Superior temporal gyrus (tissue), 1 donor: ENCODE measurements around the gene LMCD1.
"Not testable (repeated sequence)": the region's sequence is repeated elsewhere in the genome, so short reads cannot be mapped to it uniquely, and the experiment has no call there.

Experiments used
- DNase-seq: peaks from one replicate; pipeline ENCODE4 v3.0.0-alpha.2; 2016; ENCODE audit errors: extremely low spot score

LMCD1 gene

GRCh38 chr3:8559351-8559750, 57.7 kb downstream of the LMCD1 start:
- DNase-seq: no peak

GRCh38 chr3:8560366-8561007, 58.9 kb downstream of the LMCD1 start:
- DNase-seq: no peak

GRCh38 chr3:8561370-8561769, 59.7 kb downstream of the LMCD1 start:
- no peak for DNase-seq

- DNase-seq: no peak
Observed at GRCh38 chr3:8562081-8562595, 60.5 kb downstream of the LMCD1 start.

GRCh38 chr3:8563146-8563545, 61.5 kb downstream of the LMCD1 start:
- no peak for DNase-seq

DNA sequence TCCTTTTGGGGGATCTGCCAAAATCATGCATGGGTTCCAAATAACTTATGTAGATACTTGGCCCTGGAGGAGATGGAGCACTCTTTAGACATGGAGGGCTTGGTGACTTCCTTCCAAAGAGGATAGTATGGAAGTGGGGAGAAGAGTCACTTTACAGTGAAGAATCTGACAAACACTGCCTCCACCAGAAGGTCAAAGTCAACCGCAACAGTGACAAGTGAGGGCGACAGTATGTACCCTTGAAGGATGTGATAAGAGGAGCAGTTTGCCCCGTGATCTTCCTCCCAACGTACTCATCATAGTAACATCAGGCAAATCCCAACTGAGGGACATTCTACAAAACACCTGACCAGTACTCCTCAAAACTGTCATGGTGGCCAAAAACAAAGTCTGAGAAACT, 62.0 kb downstream of the LMCD1 start:
- DNase-seq: no peak

GRCh38 chr3:8565376-8565775, 63.8 kb downstream of the LMCD1 start:
- no peak for DNase-seq

- no peak for DNase-seq
Observed at GRCh38 chr3:8567784-8568575, 66.4 kb downstream of the LMCD1 start.

DNA sequence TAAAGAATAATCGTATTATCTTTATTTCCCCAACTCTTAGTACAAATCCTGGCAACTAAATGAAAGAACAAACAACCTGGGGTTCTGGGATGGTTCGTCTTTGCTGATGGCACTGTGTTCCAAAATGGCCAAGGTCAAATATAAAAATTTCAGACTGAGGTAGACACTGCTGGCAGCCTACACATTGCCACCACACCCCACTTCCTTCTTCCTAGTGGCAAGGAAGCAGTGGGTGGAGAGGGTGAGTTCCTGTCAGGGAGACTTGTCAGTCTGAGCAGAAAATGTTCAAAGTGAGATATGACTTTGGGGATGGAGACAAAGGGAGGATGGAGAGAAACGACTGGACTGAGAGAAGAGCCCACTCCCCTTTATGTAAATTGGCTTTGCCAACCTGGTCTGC, 69.6 kb downstream of the LMCD1 start:
- no peak for DNase-seq

DNA sequence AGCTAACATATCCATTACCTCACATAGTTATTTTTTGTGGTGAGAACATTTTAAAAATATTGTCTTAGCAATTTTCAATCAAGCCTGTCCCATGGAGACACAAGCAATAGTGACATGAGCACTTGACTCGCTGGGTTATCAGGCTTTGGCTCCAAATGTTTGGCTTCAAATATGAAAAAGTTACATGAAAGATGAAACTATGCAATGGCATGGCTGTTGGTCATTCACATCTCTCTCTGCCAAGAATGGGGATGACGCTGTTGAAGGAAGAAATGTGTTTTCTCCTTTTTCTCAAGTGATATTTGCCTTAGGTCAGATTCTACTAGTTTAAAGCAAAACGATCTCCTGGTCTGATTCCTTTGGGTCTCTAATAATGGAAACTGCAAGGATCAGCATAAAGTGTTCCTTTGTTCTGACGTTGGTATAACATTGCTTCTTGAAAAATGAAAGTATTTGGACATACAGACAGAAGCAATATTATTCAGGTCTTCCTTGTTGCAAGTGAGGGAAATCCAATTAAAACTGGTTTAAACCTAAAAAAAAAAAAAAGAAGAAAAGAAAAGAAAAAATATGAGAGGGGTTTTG, 71.8 kb downstream of the LMCD1 start:
- DNase-seq: no peak

DNA sequence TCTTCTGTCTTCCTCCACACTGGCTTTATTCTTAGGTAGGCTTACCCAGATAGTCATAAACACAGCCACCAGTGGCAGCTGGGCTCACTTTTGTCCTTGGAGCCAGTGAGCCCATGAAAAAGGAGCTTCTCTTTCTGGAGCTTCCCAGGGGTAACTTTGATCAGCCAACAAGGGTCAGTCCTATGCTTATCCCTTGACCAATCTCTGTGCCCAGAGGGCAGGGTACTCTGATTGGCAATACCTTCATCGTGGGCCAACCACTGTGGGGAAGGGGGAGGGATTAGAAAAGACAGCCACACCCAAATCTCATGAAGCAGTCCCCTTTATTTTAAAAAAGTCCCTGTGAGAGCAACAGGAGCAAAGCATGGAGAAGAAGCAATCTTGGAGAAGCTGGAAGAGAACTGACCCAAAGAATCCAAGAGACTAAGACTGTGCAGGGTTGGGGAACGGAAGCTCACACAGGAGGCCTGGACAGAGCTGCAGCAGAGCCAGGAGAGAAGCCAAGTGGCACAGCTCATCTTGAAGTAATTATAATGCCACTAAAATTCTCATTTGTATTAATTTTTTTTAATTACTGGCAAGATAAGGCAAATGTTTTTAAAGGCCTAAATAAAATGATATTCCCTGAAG, 72.5 kb downstream of the LMCD1 start:
- no peak for DNase-seq

DNA sequence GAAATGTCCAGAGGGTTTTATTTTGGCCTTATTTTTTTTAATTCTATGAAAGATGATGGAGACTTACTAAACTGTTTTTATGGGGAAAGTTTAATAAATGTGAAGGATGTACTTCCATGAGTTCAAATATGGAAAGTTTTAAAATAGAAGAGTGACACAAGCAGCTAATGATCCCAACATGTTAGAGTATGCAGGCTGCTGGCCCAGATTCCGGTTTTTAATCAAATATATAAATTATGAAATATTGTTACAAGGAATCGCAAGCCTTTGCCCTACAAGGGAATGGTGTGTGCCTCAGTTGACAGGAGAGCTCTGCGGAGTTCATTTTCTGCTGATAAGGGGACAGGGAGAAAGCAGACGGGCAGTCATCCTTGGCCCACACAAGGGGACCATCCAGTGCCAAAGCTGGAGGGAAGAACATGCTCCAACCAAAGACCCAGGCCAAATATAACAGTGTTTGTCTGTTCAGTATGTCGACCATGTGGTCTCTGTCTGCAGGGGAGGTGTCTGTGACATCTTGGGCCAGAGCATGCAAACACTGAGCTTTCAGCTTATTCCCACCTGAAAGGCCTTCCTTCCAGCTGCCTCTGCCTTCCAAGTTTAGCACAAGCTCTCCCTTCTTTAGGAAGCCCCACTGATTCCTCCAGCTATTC, 73.2 kb downstream of the LMCD1 start:
- no peak for DNase-seq

- no peak for DNase-seq
Observed at GRCh38 chr3:8575364-8576104, 73.9 kb downstream of the LMCD1 start.

GRCh38 chr3:8576436-8576835, 74.8 kb downstream of the LMCD1 start:
- no peak for DNase-seq

DNA sequence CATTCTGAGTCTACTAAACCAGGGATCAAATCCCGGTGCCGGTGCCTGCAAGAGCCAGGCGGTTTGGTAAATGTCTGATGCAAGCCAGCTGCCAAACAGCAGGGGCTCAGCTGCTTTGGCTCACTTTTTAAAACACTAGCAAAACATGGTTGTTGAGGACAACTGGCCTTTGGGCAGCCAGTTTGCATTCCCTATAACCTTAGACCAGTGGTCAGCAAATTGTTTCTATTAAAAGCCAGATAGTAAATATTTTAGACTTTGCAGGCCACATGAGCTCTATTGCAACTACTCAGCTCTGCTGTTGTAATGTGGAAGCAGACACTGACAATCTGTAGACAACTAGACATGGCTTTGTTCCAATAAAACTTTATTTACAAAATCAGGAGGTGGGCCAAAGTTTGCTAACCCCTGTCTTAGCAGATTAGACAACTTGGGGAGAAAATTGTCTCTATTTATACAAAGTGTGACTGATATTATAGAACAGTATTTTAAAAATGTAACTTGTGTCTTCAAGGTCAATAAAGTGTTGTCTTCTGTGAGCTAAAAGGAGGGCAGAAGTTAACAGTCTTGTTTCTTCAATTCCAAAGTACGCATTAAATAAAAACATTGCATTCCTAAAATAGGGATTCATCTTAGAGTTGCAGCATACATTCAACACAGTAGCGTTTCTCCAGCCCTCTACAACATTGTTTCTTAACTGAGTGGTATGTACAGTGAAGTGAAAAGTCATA, 75.4 kb downstream of the LMCD1 start:
- no peak for DNase-seq

DNA sequence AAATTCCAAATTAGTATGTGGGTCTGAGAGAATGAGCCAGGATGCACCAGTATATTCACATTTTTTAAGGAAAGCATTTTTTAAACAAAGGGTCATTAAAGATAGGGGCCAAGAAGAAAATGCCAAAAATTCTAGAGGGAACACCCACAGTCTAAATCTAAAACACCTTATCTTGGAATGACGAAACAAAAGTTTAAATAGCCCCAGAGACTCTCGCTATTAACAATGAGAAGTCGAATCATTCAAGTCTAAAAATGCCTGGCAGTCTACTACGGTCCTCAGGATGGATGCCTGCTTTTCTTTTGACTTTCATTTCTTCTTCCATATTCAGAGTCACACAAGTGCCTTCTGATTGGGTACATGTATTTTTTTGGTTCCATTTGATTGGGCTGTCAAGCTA, 76.7 kb downstream of the LMCD1 start:
- DNase-seq: no peak

GRCh38 chr3:8579096-8579495, 77.5 kb downstream of the LMCD1 start:
- DNase-seq: no peak

- DNase-seq: no peak
Observed at GRCh38 chr3:8579943-8580342, 78.3 kb downstream of the LMCD1 start.

- DNase-seq: not testable (repeated sequence)
Observed at GRCh38 chr3:8580434-8580833, 78.8 kb downstream of the LMCD1 start.

DNA sequence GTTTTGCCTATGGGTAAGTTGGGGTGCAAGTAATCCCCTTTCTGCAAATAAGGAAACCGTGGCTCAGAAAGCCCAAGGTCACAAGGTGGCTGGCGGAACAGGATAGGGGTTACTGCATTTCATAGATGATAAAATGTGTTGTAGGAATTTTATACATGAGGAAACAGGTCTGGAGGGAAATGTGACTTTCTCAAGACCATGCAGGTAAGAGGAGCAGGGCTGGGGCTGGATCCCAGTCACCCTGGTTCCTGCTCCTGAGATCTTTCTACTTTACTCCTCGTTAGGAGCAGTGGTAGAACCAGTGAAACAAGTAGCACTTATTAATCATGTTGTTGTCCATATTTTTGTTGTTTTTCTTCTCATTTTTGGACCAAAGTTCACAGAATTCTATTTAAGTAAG, 79.8 kb downstream of the LMCD1 start:
- DNase-seq: no peak
